K562 (cell line): ENCODE measurements around the gene ZNF785. TPM values are rescaled to one million over a fixed set of nuclear protein-coding genes. Genes with fewer than 3 reads are reported as not detected.

ENCODE experiments used
- ATAC-seq: fragments of 200-7000 bp; cut with Tn5 transposase; 3 replicates; pipeline ENCODE4 v1.9.1; 2020; ENCODE audit warnings: moderate library complexity
- BruUV-seq: library from RNA; stranded (reverse); fragments of 400-500 nt; replicated peaks from 2 replicates; lab custom pipeline; 2021; lab: Mats Ljungman, UMichigan
- CTCF ChIA-PET: fragments of 300-600 bp; formaldehyde crosslinking; extraction: SDS; loops from one replicate; lab custom pipeline; 2021; ENCODE audit warnings: low intra/inter-chr PET ratio; lab: Yijun Ruan, JAX
- POLR2A ChIA-PET: fragments of 300-600, 350-650 bp; sonication (Branson Sonifier 250); formaldehyde crosslinking; extraction: SDS; loops from one replicate; lab custom pipeline; 2021; ENCODE audit warnings: antibody characterized with exemption, inconsistent platforms; lab: Yijun Ruan, JAX
- DNase-seq, 4 experiments: peaks; one replicate each; pipeline versions ENCODE4 v3.0.0 to v3.0.0-alpha.2; 2011 to 2018; ENCODE audit warnings: low spot score in 3 of 4, mixed read lengths in 3 of 4; ENCODE audit errors: extremely low read depth in 1 of 4
- FAIRE-seq: peaks from 2 replicates; lab custom pipeline; 2011; peaks lifted over from hg19 to GRCh38; lab: Jason Lieb, UNC
- H2AFZ ChIP-seq: 2 replicates; pipeline ENCODE4 v1.6.0; 2011; ENCODE audit warnings: low read depth, low read length, control low read depth, inconsistent platforms
- H3K27ac ChIP-seq: fragments of 200-600 bp; 3 replicates; pipeline ENCODE4 v1.8.0; 2011; ENCODE audit warnings: low read depth, mild to moderate bottlenecking, control low read depth, inconsistent platforms, low read length, moderate library complexity, mixed read lengths; ENCODE audit errors: extremely low read depth
- H3K27me3 ChIP-seq, 2 experiments: fragments of 300-600 bp in 1 of 2; 2 replicates in 1 of 2; 3 replicates in 1 of 2; pipeline versions ENCODE4 v1.6.0 to v1.8.0; 2011; ENCODE audit warnings: inconsistent platforms in 2 of 2, low read length in 2 of 2, mild to moderate bottlenecking in 1 of 2, mixed read lengths in 1 of 2, moderate library complexity in 1 of 2; ENCODE audit not compliant: control insufficient read depth in 2 of 2, insufficient read depth in 2 of 2
- H3K36me3 ChIP-seq: fragments of 300-600 bp; 3 replicates; pipeline ENCODE4 v1.8.0; 2011; ENCODE audit warnings: mild to moderate bottlenecking, low read length, inconsistent platforms; ENCODE audit not compliant: control insufficient read depth, insufficient read depth
- H3K4me1 ChIP-seq, 2 experiments: fragments of 200-600 bp in 1 of 2; replicated peaks in 1 of 2; 2 replicates in 1 of 2; 3 replicates in 1 of 2; pipeline versions ENCODE4 v1.5.1 to v1.8.0; 2011; ENCODE audit warnings: inconsistent platforms in 2 of 2, low read length in 2 of 2, mild to moderate bottlenecking in 1 of 2, mixed read lengths in 1 of 2, moderate library complexity in 1 of 2; ENCODE audit not compliant: control insufficient read depth in 2 of 2, insufficient read depth in 2 of 2
- H3K4me2 ChIP-seq: 2 replicates; pipeline ENCODE4 v1.6.1; 2011; ENCODE audit warnings: low read length, control low read depth, inconsistent platforms, mixed read lengths; ENCODE audit not compliant: insufficient read depth
- H3K4me3 ChIP-seq: fragments of 200-600 bp; sonication (generic), shearing (Covaris generic); 2 replicates; pipeline ENCODE4 v1.5.1; 2016; ENCODE audit warnings: control low read depth, inconsistent platforms
- H3K79me2 ChIP-seq: fragments of 200-600 bp; 3 replicates; pipeline ENCODE4 v1.8.0; 2011; ENCODE audit warnings: low read length, inconsistent platforms; ENCODE audit not compliant: control insufficient read depth, insufficient read depth
- H3K9ac ChIP-seq, 2 experiments: 2 replicates each; pipeline versions ENCODE4 v1.6.0 to v1.6.1; 2011; ENCODE audit warnings: low read depth in 2 of 2, low read length in 2 of 2, control low read depth in 1 of 2, inconsistent platforms in 1 of 2, mild to moderate bottlenecking in 1 of 2, mixed read lengths in 1 of 2; ENCODE audit not compliant: insufficient read depth in 1 of 2
- H3K9me1 ChIP-seq: one replicate; pipeline ENCODE4 v1.6.0; 2011; ENCODE audit warnings: inconsistent platforms, mild to moderate bottlenecking, low read length, moderate library complexity; ENCODE audit not compliant: control insufficient read depth, insufficient read depth
- H3K9me3 ChIP-seq: replicated peaks from 2 replicates; pipeline ENCODE4 v1.5.1; 2011; ENCODE audit warnings: low read depth, low read length, inconsistent platforms; ENCODE audit not compliant: control insufficient read depth, insufficient read depth
- H4K20me1 ChIP-seq: replicated peaks from 2 replicates; pipeline ENCODE4 v1.6.1; 2011; ENCODE audit warnings: low read length, inconsistent platforms, mixed read lengths; ENCODE audit not compliant: control insufficient read depth, insufficient read depth
- E4F1 ChIP-seq: fragments of 250-450 bp; sonication (Bioruptor Pico); IDR thresholded peaks from 2 replicates; pipeline ENCODE4 v1.5.0; 2021; ENCODE audit warnings: mild to moderate bottlenecking, borderline replicate concordance
- JUNB ChIP-seq: fragments of 450-650 bp; formaldehyde crosslinking; conservative IDR thresholded peaks from 2 replicates; pipeline ENCODE4 v1.4.0; 2020; ENCODE audit warnings: mild to moderate bottlenecking
- MAFK ChIP-seq: IDR thresholded peaks from 2 replicates; pipeline ENCODE4 v1.6.1; 2011; ENCODE audit warnings: low read length, improper control_type of control experiment
- POLR2A ChIP-seq: fragments of 450-650 bp; conservative IDR thresholded peaks from 2 replicates; pipeline ENCODE4 v1.6.1; 2016
- TSHZ1 ChIP-seq: fragments of 250-450 bp; sonication (Bioruptor Pico); IDR thresholded peaks from 2 replicates; pipeline ENCODE4 v1.4.0; 2020; ENCODE audit warnings: mild to moderate bottlenecking, moderate library complexity
- ZNF121 ChIP-seq: sonication (generic); formaldehyde crosslinking; conservative IDR thresholded peaks from 2 replicates; pipeline ENCODE4 v1.8.0; 2022; ENCODE audit warnings: missing genetic modification reagents
- ZNF668 ChIP-seq: fragments of 250-450 bp; sonication (Bioruptor Pico); IDR thresholded peaks from 2 replicates; pipeline ENCODE4 v1.8.0; 2022; ENCODE audit warnings: mild to moderate bottlenecking, inconsistent platforms
- WGBS: fragments of 100-300 bp; shearing (Covaris generic); methylation state at CpG from one replicate; pipeline ENCODE4 v1.1.6; 2016; ENCODE audit warnings: low coverage, mixed read lengths; ENCODE audit not compliant: insufficient coverage; ENCODE audit errors: missing lambda C conversion rate; 5-methylcytosine and 5-hydroxymethylcytosine counted together
- in situ Hi-C: fragments of 300-500 bp; cut with MboI; formaldehyde crosslinking; loops from 4 replicates; pipeline ENCODE4 v1.15.0; 2018; ENCODE audit warnings: inconsistent platforms, mixed read lengths
- intact Hi-C: fragments of 100-400 bp; cut with micrococcal nuclease; formaldehyde crosslinking; loops from 2 replicates; pipeline ENCODE4 v1.14.2; 2022
- polyA plus RNA-seq, 8 experiments: library from polyadenylated mRNA; depleted of rRNA in 4 of 8; stranded (reverse) in 5 of 8; unstranded in 3 of 8; fragments of >200 nt; fragmentation: Nextera tagmentation in 2 of 8; fragmentation: Illumina TruSeq in 1 of 8; extraction: Ambion mirVana in 2 of 8; extraction: Trizol in 1 of 8; gene quantifications; 2 replicates each; pipeline versions ENCODE4 v1.2.1 to v1.2.3, GENCODE V29; 2011 to 2014; ENCODE audit warnings: inconsistent platforms in 1 of 8, missing spikeins in 1 of 8
- total RNA-seq, 7 experiments: library from RNA; depleted of rRNA in 6 of 7; stranded (reverse); fragments of >200 nt in 6 of 7; fragmentation: Illumina TruSeq in 2 of 7; extraction: Trizol in 2 of 7; gene quantifications; 2 replicates each; pipeline versions ENCODE4 v1.2.1 to v1.2.3, GENCODE V29; 2011 to 2021; ENCODE audit warnings: low replicate concordance in 1 of 7

ZNF785 gene
- total and polyA plus RNA-seq, 9 of the 15 experiments (the other 6 are each of a cell fraction or from before 2014, with no cell fraction given), result 0.64 to 11.0 (median 6.4) TPM

DNA sequence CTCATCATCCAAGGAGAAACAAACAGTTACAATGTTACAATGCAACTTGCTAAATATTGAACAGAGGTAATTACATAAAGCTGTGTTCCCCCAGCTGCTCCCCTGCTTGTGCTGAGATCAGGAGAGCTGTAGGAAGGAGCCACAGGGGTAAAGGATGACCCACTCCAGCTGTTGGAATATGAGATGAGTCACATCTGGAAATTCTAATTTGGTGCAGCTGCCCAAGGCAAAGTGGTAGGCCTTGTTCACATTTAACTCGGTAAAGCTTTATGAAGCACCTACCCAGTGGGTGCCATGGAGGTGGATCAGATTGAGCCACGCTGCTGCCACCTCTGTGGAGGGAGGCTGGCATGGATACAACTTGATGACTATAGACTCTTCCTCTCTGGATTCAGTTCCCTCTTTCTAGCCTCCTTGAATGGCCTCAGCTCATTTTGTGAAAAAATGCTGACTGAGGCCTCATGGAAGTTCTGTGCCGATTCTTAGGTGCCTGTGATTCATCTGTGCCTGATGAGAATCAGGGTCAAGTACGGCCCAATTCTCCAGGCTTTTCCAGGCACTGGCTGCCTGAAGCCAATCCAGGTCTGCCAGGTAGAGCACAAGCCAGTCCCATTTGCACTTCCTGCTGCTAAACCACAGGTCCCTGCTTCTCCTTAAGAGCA lies 17.2 kb upstream of the ZNF785 start:
- no peak overlapping the region for H2AFZ ChIP-seq
- DNase-seq, result no peak
- in situ Hi-C loops, result no loop called here
- 74% methylated on average over 4 of the region's 4 CpGs for WGBS
- H3K9ac ChIP-seq, result no peak overlapping the region
- peaks cover 0 to 12% of the 10 kb centered on the region in 2 experiments; a peak in 2 of 5 replicates for H3K4me1 ChIP-seq
- H3K27ac ChIP-seq, result no peak overlapping the region
- peaks cover 50% of the 10 kb centered on the region for H3K36me3 ChIP-seq
- ChIA-PET POLR2A (interaction anchor here (0.8 to 1.7 kb wide), 8 partner anchors 7 to 159 kb away, joined by 3 to 7 read pairs (median 4); partner anchors contain the start of genes ZNF689 and ZNF747), CTCF (no interaction called here)
- no peak overlapping the region for H3K4me3 ChIP-seq
- intact Hi-C loops, result no loop called here
- no peaks in the 10 kb centered on the region for H3K27me3 ChIP-seq
- no peaks in the 10 kb centered on the region for H4K20me1 ChIP-seq
- H3K9me3 ChIP-seq, result no peaks in the 10 kb centered on the region
- ATAC-seq, result no peak
- no TSS peak for BruUV-seq
- no peaks in the 10 kb centered on the region for H3K79me2 ChIP-seq
- FAIRE-seq, result no peak
- no peak overlapping the region for H3K4me2 ChIP-seq
- H3K9me1 ChIP-seq, result no peaks in the 10 kb centered on the region
- TF ChIP-seq E4F1 (CRISPR knock-in tag) (no peak), MAFK (no peak), ZNF121 (CRISPR knock-in tag) (no peak), ZNF668 (CRISPR knock-in tag) (no peak), TSHZ1 (no peak), JUNB (no peak), POLR2A (0 out of 2 replicates have a peak, but pooled peaks have one; percentile 35)
